Measurements from ENCODE around the gene GALNTL6.
A peak's percentile ranks its signal among the peaks of the same experiment; 100 is the strongest.

GALNTL6 gene

DNA sequence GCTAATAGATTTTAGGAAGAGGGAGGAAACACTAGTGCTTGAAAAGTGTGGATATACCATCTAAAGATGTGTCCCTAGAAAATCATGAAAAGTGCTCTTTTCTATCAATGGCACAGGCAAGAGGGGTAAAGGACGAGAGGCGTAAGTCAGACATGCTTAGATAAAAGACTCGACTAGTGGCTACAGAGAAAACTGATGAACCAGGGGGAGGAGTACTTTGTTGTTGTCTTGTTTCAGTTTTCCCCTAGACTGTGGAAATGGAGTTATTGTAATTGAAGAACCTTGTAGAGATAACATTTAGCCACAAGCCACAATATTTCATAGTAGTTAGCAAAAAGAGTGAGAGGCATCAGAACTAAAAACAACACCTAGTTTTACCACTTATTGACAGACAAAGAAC is 21.4 kb downstream of the GALNTL6 start:
- no peaks in the 10 kb centered on the region for H3K27me3 ChIP-seq
- H3K36me3 ChIP-seq, result no peaks in the 10 kb centered on the region
- no peaks in the 10 kb centered on the region for H3K9me3 ChIP-seq
- H3K4me3 ChIP-seq (ENCODE audit: low read depth, low read length), result no peak overlapping the region
- H3K4me1 ChIP-seq, result no peaks in the 10 kb centered on the region
- DNase-seq, result no peak
- TF ChIP-seq, protein P1, sequence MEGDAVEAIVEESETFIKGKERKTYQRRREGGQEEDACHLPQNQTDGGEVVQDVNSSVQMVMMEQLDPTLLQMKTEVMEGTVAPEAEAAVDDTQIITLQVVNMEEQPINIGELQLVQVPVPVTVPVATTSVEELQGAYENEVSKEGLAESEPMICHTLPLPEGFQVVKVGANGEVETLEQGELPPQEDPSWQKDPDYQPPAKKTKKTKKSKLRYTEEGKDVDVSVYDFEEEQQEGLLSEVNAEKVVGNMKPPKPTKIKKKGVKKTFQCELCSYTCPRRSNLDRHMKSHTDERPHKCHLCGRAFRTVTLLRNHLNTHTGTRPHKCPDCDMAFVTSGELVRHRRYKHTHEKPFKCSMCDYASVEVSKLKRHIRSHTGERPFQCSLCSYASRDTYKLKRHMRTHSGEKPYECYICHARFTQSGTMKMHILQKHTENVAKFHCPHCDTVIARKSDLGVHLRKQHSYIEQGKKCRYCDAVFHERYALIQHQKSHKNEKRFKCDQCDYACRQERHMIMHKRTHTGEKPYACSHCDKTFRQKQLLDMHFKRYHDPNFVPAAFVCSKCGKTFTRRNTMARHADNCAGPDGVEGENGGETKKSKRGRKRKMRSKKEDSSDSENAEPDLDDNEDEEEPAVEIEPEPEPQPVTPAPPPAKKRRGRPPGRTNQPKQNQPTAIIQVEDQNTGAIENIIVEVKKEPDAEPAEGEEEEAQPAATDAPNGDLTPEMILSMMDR (IDR thresholded peaks at IDR 0.05; ENCODE audit: low read depth, low read length), result no peak

DNA sequence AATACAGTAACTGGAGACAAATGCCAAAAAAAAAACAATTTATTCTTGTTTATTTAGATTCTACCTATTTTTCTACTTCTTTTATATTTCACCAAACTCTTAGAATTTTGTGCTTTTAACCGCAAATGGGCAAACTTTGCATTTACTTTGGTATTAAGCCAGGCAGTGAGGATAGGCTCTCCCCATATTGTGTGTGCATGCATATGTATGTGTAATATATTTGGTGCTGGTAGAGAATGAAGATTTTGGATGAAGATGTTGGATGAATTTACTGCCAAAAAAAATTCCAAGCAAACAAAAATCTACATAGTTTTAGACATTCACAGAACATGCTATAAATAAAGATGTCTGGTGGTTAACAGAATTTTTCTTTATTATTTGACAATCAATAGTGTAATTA is 30.3 kb downstream of the GALNTL6 start:
- Histone ChIP-seq H3K9me3 (no peaks in the 10 kb centered on the region), H3K4me3 (ENCODE audit: low read depth, low read length) (no peak overlapping the region), H3K36me3 (no peaks in the 10 kb centered on the region), H3K27me3 (no peaks in the 10 kb centered on the region), H3K4me1 (no peaks in the 10 kb centered on the region)
- TF ChIP-seq, protein P1 (IDR thresholded peaks at IDR 0.05; ENCODE audit: low read depth, low read length), result no peak
- no peak for DNase-seq

DNA sequence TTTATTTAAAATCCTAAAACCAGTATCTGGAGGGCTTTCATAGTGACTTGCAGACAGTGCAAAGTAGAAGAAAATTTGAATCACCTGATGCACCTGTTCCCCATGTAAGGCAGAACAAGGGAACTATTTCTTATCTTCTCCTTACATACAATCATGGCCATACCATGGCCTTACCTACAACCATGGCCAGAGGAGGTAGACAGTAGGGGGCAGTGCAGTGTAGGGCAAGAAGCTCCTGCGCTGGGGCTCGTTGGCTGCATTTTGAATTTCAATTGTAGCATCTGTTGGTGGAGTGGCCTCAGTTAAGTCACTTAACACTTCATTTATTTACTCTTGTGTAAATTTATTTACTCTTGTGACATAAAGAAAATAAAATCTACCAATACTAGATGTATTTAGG is 33.0 kb downstream of the GALNTL6 start:
- TF ChIP-seq, protein P1 (IDR thresholded peaks at IDR 0.05; ENCODE audit: low read depth, low read length), result peak; percentile 95
- H3K9me3 ChIP-seq, result no peaks in the 10 kb centered on the region
- H3K4me1 ChIP-seq, result no peaks in the 10 kb centered on the region
- peak; percentile 84 for DNase-seq
- H3K27me3 ChIP-seq, result no peaks in the 10 kb centered on the region
- no peaks in the 10 kb centered on the region for H3K36me3 ChIP-seq
- no peak overlapping the region for H3K4me3 ChIP-seq (ENCODE audit: low read depth, low read length)

DNA sequence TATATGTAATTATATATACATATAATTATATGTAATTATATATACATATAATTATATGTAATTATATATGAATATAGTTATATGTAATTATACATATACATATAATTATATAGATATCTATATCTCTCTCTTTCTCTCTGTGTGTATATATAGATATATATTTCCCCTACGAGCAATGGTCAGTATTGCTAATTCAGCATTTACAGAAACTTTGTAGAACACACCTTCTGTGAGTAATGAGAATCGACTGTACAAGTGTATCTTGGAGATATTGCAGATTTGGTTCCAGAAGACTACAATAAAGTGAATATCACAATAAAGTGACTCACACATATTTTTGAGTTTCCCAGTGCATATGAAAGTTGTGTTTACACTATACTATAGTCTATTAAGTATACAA is 33.7 kb downstream of the GALNTL6 start:
- no peaks in the 10 kb centered on the region for H3K36me3 ChIP-seq
- TF ChIP-seq, protein P1 (IDR thresholded peaks at IDR 0.05; ENCODE audit: low read depth, low read length), result no peak
- H3K9me3 ChIP-seq, result no peaks in the 10 kb centered on the region
- no peak for DNase-seq
- no peaks in the 10 kb centered on the region for H3K4me1 ChIP-seq
- H3K27me3 ChIP-seq, result no peaks in the 10 kb centered on the region
- H3K4me3 ChIP-seq (ENCODE audit: low read depth, low read length), result no peak overlapping the region

DNA sequence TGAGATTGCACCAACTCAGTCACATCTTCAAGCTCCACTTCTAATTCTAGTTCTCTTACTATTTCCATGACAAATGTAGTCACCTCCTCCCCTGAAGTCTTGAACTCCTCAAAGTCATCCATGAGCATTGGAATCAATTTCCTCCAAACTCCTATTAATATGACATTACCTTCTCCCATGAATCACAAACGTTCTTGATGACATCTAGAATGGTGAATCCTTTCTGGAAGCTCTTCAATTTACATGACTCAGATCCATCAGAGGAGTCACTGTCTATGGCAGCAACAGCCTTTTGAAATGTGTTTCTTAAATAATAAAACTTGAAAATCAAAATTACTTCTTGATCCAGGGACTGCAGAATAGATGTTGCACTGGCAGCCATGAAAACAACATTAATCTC is 34.5 kb downstream of the GALNTL6 start:
- TF ChIP-seq, protein P1 (IDR thresholded peaks at IDR 0.05; ENCODE audit: low read depth, low read length), result no peak
- no peaks in the 10 kb centered on the region for H3K27me3 ChIP-seq
- no peaks in the 10 kb centered on the region for H3K36me3 ChIP-seq
- no peaks in the 10 kb centered on the region for H3K4me1 ChIP-seq
- H3K4me3 ChIP-seq (ENCODE audit: low read depth, low read length), result no peak overlapping the region
- H3K9me3 ChIP-seq, result no peaks in the 10 kb centered on the region
- no peak for DNase-seq

DNA sequence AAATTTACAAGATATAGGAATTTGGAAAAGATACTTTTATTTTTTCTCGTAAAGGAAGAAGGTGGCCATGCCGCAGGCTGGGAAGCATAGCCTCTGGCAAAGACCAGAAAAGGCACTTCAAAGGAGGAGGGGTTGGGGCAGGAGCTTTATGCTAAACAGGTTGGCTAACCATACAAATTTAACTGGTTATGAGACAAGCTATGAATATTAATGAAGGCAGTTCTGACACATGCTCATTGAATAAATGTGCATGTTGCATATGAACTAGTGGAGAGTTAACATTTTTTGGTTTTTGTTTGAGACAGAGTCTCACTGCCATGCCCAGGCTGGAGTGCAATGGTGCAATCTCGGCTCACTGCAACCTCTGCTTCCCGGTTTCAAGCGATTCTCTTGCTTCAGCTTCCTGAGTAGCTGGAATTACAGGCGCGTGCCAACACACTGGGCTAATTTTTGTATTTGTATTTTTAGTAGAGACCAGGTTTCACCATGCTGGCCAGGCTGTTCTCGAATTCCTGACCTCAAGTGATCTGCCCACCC is 36.5 kb downstream of the GALNTL6 start:
- Histone ChIP-seq H3K4me3 (ENCODE audit: low read depth, low read length) (no peak overlapping the region), H3K36me3 (no peaks in the 10 kb centered on the region), H3K4me1 (no peaks in the 10 kb centered on the region), H3K9me3 (no peaks in the 10 kb centered on the region), H3K27me3 (no peaks in the 10 kb centered on the region)
- TF ChIP-seq, protein P1 (IDR thresholded peaks at IDR 0.05; ENCODE audit: low read depth, low read length), result no peak
- no peak for DNase-seq

Measured in BE2C (cell line).